Nucleus accumbens (tissue), 56 donors: ENCODE measurements around the gene RXYLT1.

Experiments used
- DNase-seq, 56 donors: peaks; one replicate each; lab custom pipeline; 2025; lab: John Stamatoyannopoulos, UW

Gene RXYLT1

GRCh38 chr12:63802012-63802608 lies 22.4 kb downstream of the RXYLT1 start:
- no peak for DNase-seq

- DNase-seq, result no peak
Measured at GRCh38 chr12:63804746-63805145, 25.0 kb downstream of the RXYLT1 start.

- DNase-seq, result no peak
Measured at GRCh38 chr12:63805704-63806672, 26.3 kb downstream of the RXYLT1 start.

GRCh38 chr12:63808631-63809030 lies 28.9 kb downstream of the RXYLT1 start:
- DNase-seq, result no peak

GRCh38 chr12:63809566-63809965 lies 29.9 kb downstream of the RXYLT1 start:
- DNase-seq, result no peak

GRCh38 chr12:63811334-63811733 lies 31.6 kb downstream of the RXYLT1 start:
- no peak for DNase-seq

- no peak for DNase-seq
Measured at GRCh38 chr12:63811755-63812154, 32.0 kb downstream of the RXYLT1 start.

GRCh38 chr12:63814146-63814772 lies 34.5 kb downstream of the RXYLT1 start:
- no peak for DNase-seq

- no peak for DNase-seq
Measured at GRCh38 chr12:63815482-63815852, 35.8 kb downstream of the RXYLT1 start.

GRCh38 chr12:63816031-63816430 lies 36.3 kb downstream of the RXYLT1 start:
- DNase-seq, result no peak

GRCh38 chr12:63820427-63820826 lies 40.7 kb downstream of the RXYLT1 start:
- DNase-seq, result no peak

GRCh38 chr12:63821781-63822251 lies 42.1 kb downstream of the RXYLT1 start:
- peak in 21 of 56 donors; percentile 5 to 57 (median 21) for DNase-seq

GRCh38 chr12:63822352-63822751 lies 42.6 kb downstream of the RXYLT1 start:
- DNase-seq, result no peak

- no peak for DNase-seq
Measured at GRCh38 chr12:63823040-63823439, 43.3 kb downstream of the RXYLT1 start.

- peak in 2 of 56 donors; percentile 1 to 5 for DNase-seq
Measured at GRCh38 chr12:63826006-63826585, 46.4 kb downstream of the RXYLT1 start.

- DNase-seq, result no peak
Measured at GRCh38 chr12:63828867-63829266, 49.2 kb downstream of the RXYLT1 start.

GRCh38 chr12:63836046-63836445 lies 56.3 kb downstream of the RXYLT1 start:
- DNase-seq, result no peak

GRCh38 chr12:63836936-63837335 lies 57.2 kb downstream of the RXYLT1 start:
- DNase-seq, result no peak

GRCh38 chr12:63838411-63838810 lies 58.7 kb downstream of the RXYLT1 start:
- no peak for DNase-seq

GRCh38 chr12:63841011-63841410 lies 61.3 kb downstream of the RXYLT1 start:
- DNase-seq, result no peak

- no peak for DNase-seq
Measured at GRCh38 chr12:63841571-63841970, 61.9 kb downstream of the RXYLT1 start.
